Globus pallidus (tissue), 1 donor: ENCODE results near the gene KRTAP10-5.

Source experiments
- DNase-seq: peaks from one replicate; pipeline ENCODE4 v3.0.0-alpha.2; 2015; ENCODE audit warnings: low spot score

KRTAP10-5 gene

DNA sequence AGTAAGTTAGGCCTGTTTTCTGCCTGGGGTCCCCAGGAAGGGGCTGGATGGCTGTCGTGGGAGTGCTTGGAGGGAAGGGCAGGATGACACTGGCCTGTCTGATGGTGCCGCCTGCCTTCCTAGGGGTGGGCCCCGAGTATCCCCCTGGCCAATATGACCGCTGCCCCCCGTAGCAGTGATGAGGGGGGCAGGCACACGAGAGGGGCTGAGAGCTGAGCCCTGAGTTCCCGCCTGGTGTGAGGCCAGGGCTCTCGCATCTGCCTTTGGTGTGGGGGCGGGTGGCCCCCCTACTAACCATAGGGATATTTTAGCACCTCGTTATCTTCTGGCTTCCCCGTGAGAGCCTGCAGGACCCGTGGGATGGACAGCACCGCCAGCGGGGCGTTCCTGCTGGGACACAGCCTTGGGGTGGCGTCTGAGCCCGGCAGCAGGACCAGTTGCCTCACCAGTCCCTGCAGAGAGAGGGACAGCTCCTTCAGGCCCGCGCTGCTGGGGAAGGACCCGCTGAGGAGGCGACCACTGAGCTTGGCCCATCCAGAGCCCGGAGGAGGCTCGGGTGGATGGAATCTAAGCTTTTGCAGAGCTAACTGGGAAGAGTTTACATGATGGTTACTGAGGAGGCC is 50.8 kb downstream of the KRTAP10-5 start:
- no peak for DNase-seq
